ENCODE measurements around the gene PI4KA. TPM values are rescaled to one million over a fixed set of nuclear protein-coding genes. Genes with fewer than 3 reads are reported as not detected.

PI4KA gene
- polyA plus RNA-seq, 1 donor from 2014 or later = 42.2 TPM

GRCh38 chr22:20741634-20742581 is 116.7 kb downstream of the PI4KA start:
- Histone ChIP-seq H3K36me3 (ENCODE audit: insufficient read depth, low read length) (peaks cover 4% of the 10 kb centered on the region), H3K9ac (ENCODE audit: low read length) (no peak overlapping the region), H3K27ac (ENCODE audit: low read length) (no peak overlapping the region), H3K9me3 (ENCODE audit: low read length) (no peaks in the 10 kb centered on the region), H3K4me2 (ENCODE audit: low read length) (no peak overlapping the region), H2AFZ (ENCODE audit: low read depth, low read length) (no peak overlapping the region), H4K20me1 (ENCODE audit: insufficient read depth) (no peaks in the 10 kb centered on the region), H3K4me3 (ENCODE audit: low read length) (no peak overlapping the region), H3K9me2 (ENCODE audit: insufficient read depth, low read length) (no peaks in the 10 kb centered on the region), H3K27me3 (ENCODE audit: insufficient read depth, low read depth, low read length) (no peaks in the 10 kb centered on the region), H3F3A (ENCODE audit: insufficient read depth, low read length, poor library complexity, severe bottlenecking) (no peaks in the 10 kb centered on the region), H3K79me2 (replicated peaks; ENCODE audit: insufficient read depth, low read length) (no peaks in the 10 kb centered on the region)
- TF ChIP-seq, protein P1, sequence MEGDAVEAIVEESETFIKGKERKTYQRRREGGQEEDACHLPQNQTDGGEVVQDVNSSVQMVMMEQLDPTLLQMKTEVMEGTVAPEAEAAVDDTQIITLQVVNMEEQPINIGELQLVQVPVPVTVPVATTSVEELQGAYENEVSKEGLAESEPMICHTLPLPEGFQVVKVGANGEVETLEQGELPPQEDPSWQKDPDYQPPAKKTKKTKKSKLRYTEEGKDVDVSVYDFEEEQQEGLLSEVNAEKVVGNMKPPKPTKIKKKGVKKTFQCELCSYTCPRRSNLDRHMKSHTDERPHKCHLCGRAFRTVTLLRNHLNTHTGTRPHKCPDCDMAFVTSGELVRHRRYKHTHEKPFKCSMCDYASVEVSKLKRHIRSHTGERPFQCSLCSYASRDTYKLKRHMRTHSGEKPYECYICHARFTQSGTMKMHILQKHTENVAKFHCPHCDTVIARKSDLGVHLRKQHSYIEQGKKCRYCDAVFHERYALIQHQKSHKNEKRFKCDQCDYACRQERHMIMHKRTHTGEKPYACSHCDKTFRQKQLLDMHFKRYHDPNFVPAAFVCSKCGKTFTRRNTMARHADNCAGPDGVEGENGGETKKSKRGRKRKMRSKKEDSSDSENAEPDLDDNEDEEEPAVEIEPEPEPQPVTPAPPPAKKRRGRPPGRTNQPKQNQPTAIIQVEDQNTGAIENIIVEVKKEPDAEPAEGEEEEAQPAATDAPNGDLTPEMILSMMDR (IDR thresholded peaks at IDR 0.05; ENCODE audit: poor library complexity, severe bottlenecking) = peak; percentile 48
- TF ChIP-seq EP300 (conservative IDR thresholded peaks at IDR 0.05; ENCODE audit: poor library complexity, severe bottlenecking) (no peak), RAD21 (conservative IDR thresholded peaks at IDR 0.05) (peak; percentile 21)

DNA sequence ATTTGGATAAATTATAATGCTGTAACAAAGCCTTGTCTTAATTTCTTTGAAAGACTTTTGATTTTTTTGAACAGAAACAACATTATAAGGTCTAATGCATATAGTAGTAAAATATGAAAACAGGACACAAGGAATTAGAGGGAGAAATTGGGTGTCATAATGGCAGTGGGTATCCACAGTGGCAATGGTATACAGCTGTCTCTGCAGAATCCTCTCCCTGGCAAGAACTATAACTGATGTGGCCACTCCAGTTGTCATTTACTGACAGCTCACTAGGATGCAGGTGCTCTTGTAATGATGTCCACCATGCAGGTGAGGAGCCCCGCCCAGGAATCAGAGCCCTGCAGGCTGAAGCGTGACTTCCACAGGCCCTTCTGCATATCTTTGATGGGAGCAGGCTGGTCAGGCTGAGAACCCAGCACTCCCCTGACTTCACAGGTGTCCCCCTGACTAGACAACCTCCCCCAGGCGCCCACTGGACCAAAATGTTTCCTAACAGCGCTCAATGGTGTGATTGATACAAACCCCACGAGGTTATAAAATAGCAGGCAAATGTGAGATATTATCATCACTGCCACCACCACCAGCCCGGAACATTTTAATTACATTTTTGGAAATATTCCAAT is 117.5 kb downstream of the PI4KA start:
- no peaks in the 10 kb centered on the region for H3K9me3 ChIP-seq (ENCODE audit: low read length)
- no peaks in the 10 kb centered on the region for H4K20me1 ChIP-seq (ENCODE audit: insufficient read depth)
- H3K9ac ChIP-seq (ENCODE audit: low read length) = no peak overlapping the region
- H3K4me3 ChIP-seq (ENCODE audit: low read length) = no peak overlapping the region
- no peak overlapping the region for H3K27ac ChIP-seq (ENCODE audit: low read length)
- TF ChIP-seq TAF1 (IDR thresholded peaks at IDR 0.05; ENCODE audit: low read depth) = no peak
- H3K79me2 ChIP-seq (replicated peaks; ENCODE audit: insufficient read depth, low read length) = no peaks in the 10 kb centered on the region
- H3K4me2 ChIP-seq (ENCODE audit: low read length) = no peak overlapping the region
- no peaks in the 10 kb centered on the region for H3K27me3 ChIP-seq (ENCODE audit: insufficient read depth, low read depth, low read length)
- H2AFZ ChIP-seq (ENCODE audit: low read depth, low read length) = no peak overlapping the region
- H3K36me3 ChIP-seq (ENCODE audit: insufficient read depth, low read length) = peaks cover 4% of the 10 kb centered on the region
- H3K9me2 ChIP-seq (ENCODE audit: insufficient read depth, low read length) = no peaks in the 10 kb centered on the region
- H3F3A ChIP-seq (ENCODE audit: insufficient read depth, low read length, poor library complexity, severe bottlenecking) = no peaks in the 10 kb centered on the region

GRCh38 chr22:20740222-20740951 is 118.2 kb downstream of the PI4KA start:
- Histone ChIP-seq H3F3A (ENCODE audit: insufficient read depth, low read length, poor library complexity, severe bottlenecking) (no peaks in the 10 kb centered on the region), H3K36me3 (ENCODE audit: insufficient read depth, low read length) (peaks cover 4% of the 10 kb centered on the region)

More at GRCh38 chr22:20740222-20740951, 118.2 kb downstream of the PI4KA start:
- Histone ChIP-seq H3K9me2 (ENCODE audit: insufficient read depth, low read length) (no peaks in the 10 kb centered on the region), H3K27ac (ENCODE audit: low read length) (no peak overlapping the region), H3K9me3 (ENCODE audit: low read length) (no peaks in the 10 kb centered on the region), H3K4me3 (ENCODE audit: low read length) (no peak overlapping the region), H3K27me3 (ENCODE audit: insufficient read depth, low read depth, low read length) (no peaks in the 10 kb centered on the region), H3K9ac (ENCODE audit: low read length) (no peak overlapping the region), H2AFZ (ENCODE audit: low read depth, low read length) (no peak overlapping the region), H4K20me1 (ENCODE audit: insufficient read depth) (no peaks in the 10 kb centered on the region), H3K79me2 (replicated peaks; ENCODE audit: insufficient read depth, low read length) (no peaks in the 10 kb centered on the region), H3K4me2 (ENCODE audit: low read length) (no peak overlapping the region)
- no peak for TF ChIP-seq POLR2AphosphoS5 (IDR thresholded peaks at IDR 0.05)
- TF ChIP-seq, protein P2, sequence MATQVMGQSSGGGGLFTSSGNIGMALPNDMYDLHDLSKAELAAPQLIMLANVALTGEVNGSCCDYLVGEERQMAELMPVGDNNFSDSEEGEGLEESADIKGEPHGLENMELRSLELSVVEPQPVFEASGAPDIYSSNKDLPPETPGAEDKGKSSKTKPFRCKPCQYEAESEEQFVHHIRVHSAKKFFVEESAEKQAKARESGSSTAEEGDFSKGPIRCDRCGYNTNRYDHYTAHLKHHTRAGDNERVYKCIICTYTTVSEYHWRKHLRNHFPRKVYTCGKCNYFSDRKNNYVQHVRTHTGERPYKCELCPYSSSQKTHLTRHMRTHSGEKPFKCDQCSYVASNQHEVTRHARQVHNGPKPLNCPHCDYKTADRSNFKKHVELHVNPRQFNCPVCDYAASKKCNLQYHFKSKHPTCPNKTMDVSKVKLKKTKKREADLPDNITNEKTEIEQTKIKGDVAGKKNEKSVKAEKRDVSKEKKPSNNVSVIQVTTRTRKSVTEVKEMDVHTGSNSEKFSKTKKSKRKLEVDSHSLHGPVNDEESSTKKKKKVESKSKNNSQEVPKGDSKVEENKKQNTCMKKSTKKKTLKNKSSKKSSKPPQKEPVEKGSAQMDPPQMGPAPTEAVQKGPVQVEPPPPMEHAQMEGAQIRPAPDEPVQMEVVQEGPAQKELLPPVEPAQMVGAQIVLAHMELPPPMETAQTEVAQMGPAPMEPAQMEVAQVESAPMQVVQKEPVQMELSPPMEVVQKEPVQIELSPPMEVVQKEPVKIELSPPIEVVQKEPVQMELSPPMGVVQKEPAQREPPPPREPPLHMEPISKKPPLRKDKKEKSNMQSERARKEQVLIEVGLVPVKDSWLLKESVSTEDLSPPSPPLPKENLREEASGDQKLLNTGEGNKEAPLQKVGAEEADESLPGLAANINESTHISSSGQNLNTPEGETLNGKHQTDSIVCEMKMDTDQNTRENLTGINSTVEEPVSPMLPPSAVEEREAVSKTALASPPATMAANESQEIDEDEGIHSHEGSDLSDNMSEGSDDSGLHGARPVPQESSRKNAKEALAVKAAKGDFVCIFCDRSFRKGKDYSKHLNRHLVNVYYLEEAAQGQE (IDR thresholded peaks at IDR 0.05; ENCODE audit: borderline replicate concordance) = no peak
